Central memory CD8-positive, alpha-beta T cell (primary cell): Measurements from ENCODE around the gene TSPAN9.

ENCODE experiments used
- ATAC-seq: fragments of 150-1000 bp; cut with Tn5 transposase; replicated peaks from 2 replicates; pipeline ENCODE4 v1.10.0; 2022; ENCODE audit warnings: mild to moderate bottlenecking, moderate FRiP score, moderate number of reproducible peaks; ENCODE audit not compliant: poor library complexity, severe bottlenecking; ENCODE audit errors: extremely low read depth
- DNase-seq, 2 donors: peaks; one replicate each; pipeline ENCODE4 v3.0.0; 2021; ENCODE audit warnings: low spot score in 2 of 2
- H3K27ac Mint-ChIP-seq: one replicate; pipeline ENCODE4 v1.8.0; 2022; ENCODE audit warnings: low read depth, mild to moderate bottlenecking, moderate library complexity, mixed read lengths
- H3K27me3 Mint-ChIP-seq: one replicate; pipeline ENCODE4 v1.8.0; 2022; ENCODE audit warnings: mixed read lengths
- H3K36me3 Mint-ChIP-seq: one replicate; pipeline ENCODE4 v1.8.0; 2022; ENCODE audit warnings: mild to moderate bottlenecking, moderate library complexity, mixed read lengths; ENCODE audit not compliant: insufficient read depth
- H3K4me1 Mint-ChIP-seq: one replicate; pipeline ENCODE4 v1.8.0; 2022; ENCODE audit warnings: mixed read lengths
- H3K4me3 Mint-ChIP-seq: one replicate; pipeline ENCODE4 v1.8.0; 2022; ENCODE audit warnings: mild to moderate bottlenecking, moderate library complexity, mixed read lengths
- H3K9me3 Mint-ChIP-seq: one replicate; pipeline ENCODE4 v1.8.0; 2022; ENCODE audit warnings: mixed read lengths

TSPAN9 gene

DNA sequence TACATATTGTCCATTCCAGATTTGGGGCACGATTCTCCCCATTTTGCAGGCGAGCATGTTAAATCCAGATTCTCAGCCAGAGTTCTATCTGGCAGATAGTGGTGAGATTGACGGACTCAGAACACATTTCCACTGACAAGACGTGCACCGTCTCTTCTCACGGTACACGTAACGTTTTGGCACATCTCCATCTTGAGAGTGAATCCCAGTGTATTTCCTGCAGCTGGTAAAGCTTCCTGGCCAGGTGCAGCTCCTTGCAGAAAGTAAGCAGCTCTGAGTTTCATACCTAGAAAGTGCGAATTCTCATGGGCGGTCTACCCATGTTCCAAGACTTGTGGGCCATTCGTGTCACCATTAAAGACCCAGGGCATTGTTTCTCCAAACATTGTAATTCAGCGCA, 102.6 kb downstream of the TSPAN9 start:
- H3K27me3 Mint-ChIP-seq: peaks cover 32% of the 10 kb centered on the region

DNA sequence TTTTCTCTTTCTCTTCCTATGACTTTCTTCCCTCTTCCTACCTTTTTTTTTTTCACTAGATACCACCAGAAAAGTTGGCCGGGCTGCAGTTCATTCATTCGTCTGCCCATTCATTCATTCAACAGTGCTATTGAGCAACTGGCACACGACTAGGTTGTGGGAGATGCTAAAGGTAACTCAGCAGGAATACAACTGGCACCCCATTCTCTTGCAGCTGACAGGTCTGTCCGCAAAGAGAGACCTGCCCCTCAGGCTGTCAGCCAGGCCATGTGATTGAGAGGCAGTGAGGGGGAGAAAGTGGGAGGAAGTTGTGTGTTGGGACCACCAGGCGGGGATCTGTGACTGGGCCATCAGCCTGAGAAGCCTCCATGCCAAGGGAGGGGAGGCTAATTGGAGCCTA, 105.2 kb downstream of the TSPAN9 start:
- Mint-ChIP-seq H3K9me3 (no peaks in the 10 kb centered on the region), H3K36me3 (peaks cover 2% of the 10 kb centered on the region), H3K4me3 (no peak overlapping the region), H3K27ac (no peak overlapping the region), H3K4me1 (no peaks in the 10 kb centered on the region), H3K27me3 (peaks cover 32% of the 10 kb centered on the region)
- DNase-seq (no peak), ATAC-seq (no peak)

More for the DNA sequence above, 102.6 kb downstream of the TSPAN9 start:
- Mint-ChIP-seq H3K4me1 (no peaks in the 10 kb centered on the region), H3K9me3 (no peaks in the 10 kb centered on the region), H3K36me3 (no peaks in the 10 kb centered on the region), H3K4me3 (no peak overlapping the region), H3K27ac (no peak overlapping the region)
- DNase-seq (no peak), ATAC-seq (no peak)

DNA sequence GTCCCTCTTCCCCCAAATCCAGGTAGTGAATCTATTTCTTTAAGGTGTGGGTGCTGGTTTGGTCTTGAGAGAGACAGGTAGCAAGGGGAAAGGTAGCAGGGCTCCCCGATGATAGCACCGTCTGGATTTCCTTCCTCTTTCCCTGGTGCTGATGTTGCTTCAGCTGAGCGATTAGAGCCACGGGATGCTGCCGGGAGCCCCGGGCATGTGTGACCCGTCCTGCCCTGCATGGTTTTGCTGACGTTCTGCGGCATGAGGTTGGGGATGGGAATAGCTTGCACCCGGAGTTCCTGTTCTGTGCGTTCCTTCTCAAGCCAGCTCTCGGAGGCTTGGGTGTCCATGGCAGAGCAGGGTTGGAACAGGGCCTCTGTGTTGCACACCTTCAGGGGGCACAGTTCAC, 107.3 kb downstream of the TSPAN9 start:
- Mint-ChIP-seq H3K4me3 (no peak overlapping the region), H3K4me1 (no peaks in the 10 kb centered on the region), H3K36me3 (peaks cover 2% of the 10 kb centered on the region), H3K9me3 (no peaks in the 10 kb centered on the region), H3K27ac (no peak overlapping the region), H3K27me3 (peaks cover 33% of the 10 kb centered on the region)
- no peak for DNase-seq
- no peak for ATAC-seq

DNA sequence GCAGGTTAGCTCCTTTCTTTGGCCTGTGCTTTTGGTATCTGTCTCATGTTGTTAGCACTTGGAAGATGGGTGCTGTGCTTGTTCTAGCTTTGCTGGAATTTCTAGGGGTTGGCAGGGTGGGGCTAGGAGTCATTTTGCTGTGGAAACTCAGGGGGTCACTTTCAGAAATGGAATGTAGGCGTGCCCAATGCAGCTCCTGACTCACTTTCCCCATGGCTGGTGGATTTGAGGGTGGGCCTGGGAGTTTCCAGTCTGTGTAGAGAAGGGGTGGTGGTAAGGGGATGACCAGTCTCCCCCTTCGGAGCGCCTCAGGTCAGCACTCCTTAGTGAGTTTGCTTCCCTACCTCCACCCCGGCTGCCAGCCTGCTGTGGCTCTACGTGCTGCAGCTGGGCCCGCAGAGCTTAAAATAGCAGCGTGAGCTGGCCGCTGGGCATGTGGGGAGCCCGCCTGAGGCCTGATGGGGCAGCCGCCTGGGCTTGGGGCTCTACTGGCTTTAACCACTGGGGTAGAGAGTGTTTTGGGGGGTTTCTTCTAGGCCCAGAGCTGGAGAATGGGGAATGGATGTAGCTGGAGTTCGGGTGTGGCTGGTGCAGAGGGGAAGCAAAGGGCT, 108.2 kb downstream of the TSPAN9 start:
- no peak for DNase-seq
- Mint-ChIP-seq H3K36me3 (peaks cover 2% of the 10 kb centered on the region), H3K27ac (no peak overlapping the region), H3K27me3 (peaks cover 33% of the 10 kb centered on the region), H3K9me3 (no peaks in the 10 kb centered on the region), H3K4me3 (no peak overlapping the region), H3K4me1 (no peaks in the 10 kb centered on the region)
- no peak for ATAC-seq

DNA sequence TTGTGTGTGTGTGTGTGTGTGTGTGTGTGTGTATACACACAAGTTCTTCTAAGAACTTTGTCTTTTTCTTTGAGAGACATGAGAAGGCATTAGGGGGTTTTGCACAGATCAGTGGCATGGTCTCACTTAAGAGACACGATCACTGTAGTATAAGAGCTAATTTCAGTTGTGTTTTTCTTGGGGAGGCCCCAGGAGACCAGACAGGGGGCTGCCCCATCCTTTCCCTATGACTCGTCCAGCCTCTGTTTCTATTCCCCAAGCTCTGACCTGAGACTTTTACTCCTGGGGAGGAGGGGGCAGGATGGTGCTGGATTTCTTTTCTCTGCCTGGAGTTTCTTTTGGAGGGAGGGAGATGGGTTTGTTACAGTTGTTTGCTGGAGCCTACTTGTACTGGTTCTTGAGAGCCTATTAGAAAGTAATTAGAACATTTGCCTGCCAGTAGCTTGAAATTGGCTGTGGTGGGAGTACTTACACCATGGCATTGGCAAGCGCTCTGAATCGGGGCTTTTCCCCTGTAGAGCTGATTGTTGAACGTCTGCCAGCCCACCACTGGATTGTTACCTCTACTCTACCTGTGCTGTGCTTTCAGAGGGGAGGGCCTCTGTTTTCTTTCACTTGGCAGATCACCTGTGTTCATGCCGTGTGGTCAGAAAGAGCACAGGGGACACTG, 109.5 kb downstream of the TSPAN9 start:
- Mint-ChIP-seq H3K4me1 (no peaks in the 10 kb centered on the region), H3K36me3 (peaks cover 2% of the 10 kb centered on the region), H3K9me3 (no peaks in the 10 kb centered on the region), H3K4me3 (no peak overlapping the region), H3K27me3 (peaks cover 46% of the 10 kb centered on the region), H3K27ac (no peak overlapping the region)
- ATAC-seq: no peak
- no peak for DNase-seq

DNA sequence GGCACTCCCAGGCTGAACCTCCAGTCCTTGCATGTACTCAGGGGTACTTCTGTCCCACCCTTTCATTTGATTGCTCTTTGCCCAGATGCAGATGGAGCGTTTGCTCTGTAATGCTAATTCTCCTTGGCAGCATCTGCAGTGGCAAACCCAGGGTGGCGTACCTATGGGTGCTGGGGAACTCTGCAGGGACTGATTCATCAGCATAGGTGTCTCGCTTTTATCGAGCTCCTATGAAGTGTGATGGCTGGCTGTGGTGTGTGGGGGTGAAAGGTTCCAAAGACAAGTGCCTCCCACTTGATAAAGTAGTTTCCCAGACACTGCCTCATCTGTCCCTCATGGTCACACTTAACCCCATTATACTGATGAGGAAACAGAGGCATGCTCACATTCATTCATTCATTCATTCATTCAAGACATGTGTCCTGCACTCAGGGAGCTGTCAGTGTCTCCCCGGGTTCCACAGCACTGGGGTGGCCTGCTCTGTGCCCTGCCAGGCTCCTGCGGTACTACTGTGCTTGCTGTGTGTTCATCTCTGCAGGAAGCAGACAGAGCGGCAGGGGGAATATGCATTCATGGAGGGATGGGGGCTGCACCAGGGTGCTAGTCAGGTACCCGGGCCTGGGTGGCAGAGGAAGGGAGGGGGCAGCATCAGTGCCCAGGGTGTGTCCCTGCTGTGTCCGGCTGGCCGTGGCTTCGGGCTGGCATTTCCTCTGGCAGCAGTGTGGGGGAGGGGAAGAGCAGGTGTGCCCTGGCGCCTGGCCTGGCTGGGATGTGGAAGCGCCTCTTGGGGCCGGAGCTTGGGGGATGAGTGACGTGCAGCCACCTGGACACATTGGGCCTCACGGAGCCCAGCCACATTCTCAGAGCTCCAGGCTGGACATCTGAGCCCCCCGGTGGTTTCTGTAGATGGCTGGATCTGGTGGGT, 110.9 kb downstream of the TSPAN9 start:
- DNase-seq (no peak), ATAC-seq (no peak)
- H3K4me1 Mint-ChIP-seq: no peaks in the 10 kb centered on the region
- H3K27ac Mint-ChIP-seq: no peak overlapping the region
- H3K27me3 Mint-ChIP-seq: peaks cover 47% of the 10 kb centered on the region
- H3K4me3 Mint-ChIP-seq: no peak overlapping the region
- H3K9me3 Mint-ChIP-seq: no peaks in the 10 kb centered on the region
- peaks cover 2% of the 10 kb centered on the region for H3K36me3 Mint-ChIP-seq

DNA sequence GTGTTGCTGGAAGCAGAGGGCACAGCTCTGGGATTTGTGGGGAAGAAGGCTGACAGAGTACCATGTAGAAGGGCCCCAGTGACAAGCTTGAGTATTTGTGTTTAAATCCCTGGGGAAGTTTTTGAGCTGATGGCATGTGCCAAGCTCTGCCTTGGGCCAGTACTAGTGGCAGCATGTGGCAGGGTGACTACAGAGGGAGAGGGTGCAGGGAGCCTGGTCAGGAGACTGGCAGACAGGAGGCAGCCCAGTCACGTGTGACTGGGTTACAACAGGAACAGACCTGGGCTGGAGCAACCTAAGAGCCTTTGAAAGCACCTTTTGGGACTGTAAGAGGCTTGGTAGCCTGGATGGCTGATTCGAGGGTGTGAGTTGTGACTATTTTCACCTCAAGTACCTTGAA, 112.1 kb downstream of the TSPAN9 start:
- DNase-seq (no peak), ATAC-seq (no peak)
- H3K36me3 Mint-ChIP-seq: peaks cover 2% of the 10 kb centered on the region
- peaks cover 53% of the 10 kb centered on the region for H3K27me3 Mint-ChIP-seq
- H3K27ac Mint-ChIP-seq: no peak overlapping the region
- H3K9me3 Mint-ChIP-seq: no peaks in the 10 kb centered on the region
- no peak overlapping the region for H3K4me3 Mint-ChIP-seq
- no peaks in the 10 kb centered on the region for H3K4me1 Mint-ChIP-seq

DNA sequence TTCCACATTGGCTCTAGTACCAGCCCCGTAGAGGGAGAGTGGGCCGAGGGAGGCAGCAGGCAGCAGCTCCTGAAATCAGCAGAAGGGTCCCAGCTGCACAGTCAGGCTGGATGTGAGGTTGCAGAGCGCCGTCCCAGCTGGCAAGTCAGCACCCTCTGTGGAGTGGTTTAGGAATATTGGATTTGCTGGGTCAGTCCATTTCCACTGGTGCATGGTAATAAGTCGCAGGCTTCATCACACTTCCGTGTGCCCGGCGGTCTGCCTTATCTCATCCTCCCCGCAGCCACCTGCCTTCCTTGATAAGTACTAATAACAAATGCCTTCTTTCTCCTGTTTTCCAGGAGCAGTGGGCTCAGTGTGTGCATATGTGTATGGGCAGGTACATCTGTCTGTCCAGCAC, 112.9 kb downstream of the TSPAN9 start:
- Mint-ChIP-seq H3K4me3 (no peak overlapping the region), H3K27ac (no peak overlapping the region), H3K4me1 (no peaks in the 10 kb centered on the region), H3K36me3 (peaks cover 2% of the 10 kb centered on the region), H3K9me3 (no peaks in the 10 kb centered on the region), H3K27me3 (peaks cover 61% of the 10 kb centered on the region)
- no peak for DNase-seq
- no peak for ATAC-seq

DNA sequence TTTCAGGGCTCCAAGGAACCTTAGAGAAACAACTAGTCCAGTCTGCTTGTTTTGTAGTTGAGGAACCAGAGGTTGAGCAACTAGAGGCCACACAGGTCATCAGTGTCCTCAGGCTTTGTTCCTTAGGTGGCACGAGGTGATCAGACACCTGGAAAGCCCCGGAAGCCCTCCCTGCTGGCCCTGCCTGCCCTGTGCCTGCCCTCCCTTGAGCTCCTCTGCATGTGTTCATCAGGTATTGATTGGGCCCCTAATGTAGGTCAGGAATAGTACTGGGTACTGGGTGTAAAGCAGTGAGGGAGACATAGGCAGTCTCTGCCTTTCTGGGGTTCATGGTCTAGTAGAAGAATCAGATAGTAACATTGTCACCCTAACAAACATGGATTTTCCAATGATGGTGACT, 114.3 kb downstream of the TSPAN9 start:
- DNase-seq (no peak), ATAC-seq (no peak)
- H3K4me1 Mint-ChIP-seq: no peaks in the 10 kb centered on the region

DNA sequence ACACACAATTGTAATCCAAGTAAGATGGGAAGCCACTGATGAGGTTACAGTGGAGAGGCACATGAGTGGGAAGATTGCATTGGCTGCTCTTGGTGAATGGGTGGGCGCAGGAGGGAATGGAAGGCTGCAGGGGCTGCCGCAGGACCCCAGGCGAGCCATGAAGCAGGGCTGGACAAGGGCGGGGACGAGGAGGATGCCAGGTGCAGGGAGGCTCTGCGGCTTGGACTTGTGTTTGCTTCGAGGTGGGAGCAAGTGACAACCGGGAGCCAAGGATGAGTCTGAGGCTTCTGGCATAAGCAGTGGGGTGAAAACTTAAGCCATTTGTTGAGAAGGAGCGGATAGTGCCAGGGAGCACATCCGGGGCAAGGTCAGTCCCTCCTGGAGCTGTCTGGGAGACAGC, 115.0 kb downstream of the TSPAN9 start:
- ATAC-seq (no peak), DNase-seq (no peak)
- no peaks in the 10 kb centered on the region for H3K4me1 Mint-ChIP-seq
- H3K4me3 Mint-ChIP-seq: no peak overlapping the region
- H3K9me3 Mint-ChIP-seq: no peaks in the 10 kb centered on the region
- peaks cover 61% of the 10 kb centered on the region for H3K27me3 Mint-ChIP-seq
- no peak overlapping the region for H3K27ac Mint-ChIP-seq
- H3K36me3 Mint-ChIP-seq: no peaks in the 10 kb centered on the region

More for the DNA sequence above, 114.3 kb downstream of the TSPAN9 start:
- peaks cover 61% of the 10 kb centered on the region for H3K27me3 Mint-ChIP-seq
- no peak overlapping the region for H3K27ac Mint-ChIP-seq
- no peak overlapping the region for H3K4me3 Mint-ChIP-seq
- no peaks in the 10 kb centered on the region for H3K9me3 Mint-ChIP-seq
- no peaks in the 10 kb centered on the region for H3K36me3 Mint-ChIP-seq

DNA sequence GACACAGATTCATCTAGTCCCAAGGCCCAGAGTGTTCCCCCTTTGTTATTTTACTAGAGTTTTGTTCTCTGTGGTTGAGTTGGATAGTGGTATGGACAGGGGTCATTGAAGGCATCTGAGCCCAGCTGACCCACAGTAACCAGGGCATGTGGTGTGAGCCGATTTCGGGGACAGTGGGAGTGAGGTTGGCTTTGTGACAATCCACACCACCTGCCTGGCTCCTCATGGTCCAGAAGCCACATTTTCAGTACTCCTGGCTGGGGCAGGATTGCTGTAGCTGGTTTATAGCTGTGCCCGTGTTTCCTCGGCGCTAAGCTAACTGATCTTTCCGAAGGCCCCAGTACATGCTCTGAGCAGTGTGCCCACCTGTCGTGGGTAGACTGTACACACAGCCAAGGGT, 116.0 kb downstream of the TSPAN9 start:
- no peaks in the 10 kb centered on the region for H3K9me3 Mint-ChIP-seq
- no peak overlapping the region for H3K27ac Mint-ChIP-seq
- H3K36me3 Mint-ChIP-seq: no peaks in the 10 kb centered on the region
- DNase-seq (no peak), ATAC-seq (no peak)
- peaks cover 58% of the 10 kb centered on the region for H3K27me3 Mint-ChIP-seq
- no peak overlapping the region for H3K4me3 Mint-ChIP-seq
- no peaks in the 10 kb centered on the region for H3K4me1 Mint-ChIP-seq

DNA sequence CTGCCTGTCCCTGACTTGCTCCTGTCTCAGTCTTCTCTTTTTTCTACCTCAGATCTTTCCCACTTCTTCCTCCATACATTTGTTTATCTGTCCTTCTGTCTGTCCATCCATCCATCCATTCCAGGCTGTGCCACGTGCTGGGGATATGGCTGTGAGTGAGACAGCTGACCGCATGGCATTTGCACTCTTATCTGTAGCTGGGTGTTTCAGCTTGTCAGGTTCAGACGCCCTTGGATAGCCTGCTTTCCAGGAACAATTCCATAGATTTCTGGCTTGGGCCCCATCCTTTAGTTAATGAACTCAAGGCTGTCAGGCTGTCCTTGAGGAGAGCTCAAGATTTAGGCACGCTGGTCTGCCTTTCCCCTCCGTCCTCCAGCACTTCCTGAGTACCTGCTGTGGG, 116.6 kb downstream of the TSPAN9 start:
- no peaks in the 10 kb centered on the region for H3K36me3 Mint-ChIP-seq
- peaks cover 54% of the 10 kb centered on the region for H3K27me3 Mint-ChIP-seq
- ATAC-seq (no peak), DNase-seq (no peak)
- no peak overlapping the region for H3K27ac Mint-ChIP-seq
- no peaks in the 10 kb centered on the region for H3K9me3 Mint-ChIP-seq
- peaks cover under 1% of the 10 kb centered on the region for H3K4me1 Mint-ChIP-seq
- no peak overlapping the region for H3K4me3 Mint-ChIP-seq

DNA sequence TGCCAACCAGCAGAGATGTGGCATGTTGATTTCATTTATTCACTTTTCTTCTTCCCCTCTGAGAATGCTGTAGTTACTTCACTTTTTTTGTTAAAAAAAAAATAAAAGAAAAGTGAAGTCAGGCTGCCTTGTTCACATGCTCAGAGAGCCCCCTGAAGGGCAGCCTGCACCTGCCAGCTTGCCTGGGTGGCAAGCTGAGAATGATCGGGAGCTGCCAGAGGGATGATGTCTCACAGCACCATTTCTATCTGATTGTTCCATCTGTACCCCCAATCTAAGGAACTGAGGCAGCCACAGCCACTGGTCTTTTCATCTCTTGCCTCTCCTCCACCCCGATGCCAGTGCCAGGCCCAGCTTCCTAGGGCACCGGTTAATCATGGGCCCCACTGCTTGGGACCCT, 118.2 kb downstream of the TSPAN9 start:
- H3K9me3 Mint-ChIP-seq: no peaks in the 10 kb centered on the region
- H3K27ac Mint-ChIP-seq: no peak overlapping the region
- DNase-seq (no peak), ATAC-seq (no peak)
- no peak overlapping the region for H3K4me3 Mint-ChIP-seq
- peaks cover 6% of the 10 kb centered on the region for H3K4me1 Mint-ChIP-seq
- H3K36me3 Mint-ChIP-seq: no peaks in the 10 kb centered on the region
- H3K27me3 Mint-ChIP-seq: peaks cover 60% of the 10 kb centered on the region
